GM12873 (cell line): ENCODE measurements around the gene TMEM115.
A peak's percentile ranks its signal among the peaks of the same experiment; 100 is the strongest.

ENCODE experiments used
- TF ChIP-seq, protein P1 (sequence below): IDR thresholded peaks from 2 replicates; pipeline ENCODE4 v1.5.1; 2012; ENCODE audit warnings: low read depth, mild to moderate bottlenecking, moderate library complexity, low read length, control low read depth; ENCODE audit not compliant: insufficient read depth; ENCODE audit errors: missing control alignments

Gene TMEM115

GRCh38 chr3:50323614-50324199, 35.6 kb downstream of the TMEM115 start:
- TF ChIP-seq, protein P1, sequence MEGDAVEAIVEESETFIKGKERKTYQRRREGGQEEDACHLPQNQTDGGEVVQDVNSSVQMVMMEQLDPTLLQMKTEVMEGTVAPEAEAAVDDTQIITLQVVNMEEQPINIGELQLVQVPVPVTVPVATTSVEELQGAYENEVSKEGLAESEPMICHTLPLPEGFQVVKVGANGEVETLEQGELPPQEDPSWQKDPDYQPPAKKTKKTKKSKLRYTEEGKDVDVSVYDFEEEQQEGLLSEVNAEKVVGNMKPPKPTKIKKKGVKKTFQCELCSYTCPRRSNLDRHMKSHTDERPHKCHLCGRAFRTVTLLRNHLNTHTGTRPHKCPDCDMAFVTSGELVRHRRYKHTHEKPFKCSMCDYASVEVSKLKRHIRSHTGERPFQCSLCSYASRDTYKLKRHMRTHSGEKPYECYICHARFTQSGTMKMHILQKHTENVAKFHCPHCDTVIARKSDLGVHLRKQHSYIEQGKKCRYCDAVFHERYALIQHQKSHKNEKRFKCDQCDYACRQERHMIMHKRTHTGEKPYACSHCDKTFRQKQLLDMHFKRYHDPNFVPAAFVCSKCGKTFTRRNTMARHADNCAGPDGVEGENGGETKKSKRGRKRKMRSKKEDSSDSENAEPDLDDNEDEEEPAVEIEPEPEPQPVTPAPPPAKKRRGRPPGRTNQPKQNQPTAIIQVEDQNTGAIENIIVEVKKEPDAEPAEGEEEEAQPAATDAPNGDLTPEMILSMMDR: no peak

DNA sequence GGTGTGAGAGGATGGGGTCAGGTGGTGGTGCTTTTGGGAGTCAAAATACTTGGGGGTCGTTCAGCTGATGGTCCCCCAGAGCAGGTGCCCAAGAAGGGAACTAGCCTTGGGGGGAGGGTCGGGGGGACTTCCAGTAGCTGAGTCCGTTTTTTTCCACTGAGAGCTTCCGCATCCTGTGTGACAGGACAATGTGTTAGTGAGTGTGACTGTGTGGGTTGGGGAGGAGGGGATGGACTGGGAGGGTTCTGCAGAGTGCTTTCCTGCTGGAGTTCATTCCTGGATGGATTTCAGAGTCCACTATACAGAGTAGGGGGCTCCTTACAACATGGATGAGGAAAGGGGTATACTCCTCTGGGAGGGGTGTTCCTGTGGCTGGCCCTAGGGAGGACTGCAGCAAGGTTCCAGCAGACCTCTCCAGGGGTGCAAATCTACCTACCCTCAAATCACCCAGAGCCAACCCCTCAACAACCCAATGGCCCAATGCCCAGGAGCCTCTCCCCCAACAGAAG, 36.2 kb downstream of the TMEM115 start:
- TF ChIP-seq, protein P1: no peak

DNA sequence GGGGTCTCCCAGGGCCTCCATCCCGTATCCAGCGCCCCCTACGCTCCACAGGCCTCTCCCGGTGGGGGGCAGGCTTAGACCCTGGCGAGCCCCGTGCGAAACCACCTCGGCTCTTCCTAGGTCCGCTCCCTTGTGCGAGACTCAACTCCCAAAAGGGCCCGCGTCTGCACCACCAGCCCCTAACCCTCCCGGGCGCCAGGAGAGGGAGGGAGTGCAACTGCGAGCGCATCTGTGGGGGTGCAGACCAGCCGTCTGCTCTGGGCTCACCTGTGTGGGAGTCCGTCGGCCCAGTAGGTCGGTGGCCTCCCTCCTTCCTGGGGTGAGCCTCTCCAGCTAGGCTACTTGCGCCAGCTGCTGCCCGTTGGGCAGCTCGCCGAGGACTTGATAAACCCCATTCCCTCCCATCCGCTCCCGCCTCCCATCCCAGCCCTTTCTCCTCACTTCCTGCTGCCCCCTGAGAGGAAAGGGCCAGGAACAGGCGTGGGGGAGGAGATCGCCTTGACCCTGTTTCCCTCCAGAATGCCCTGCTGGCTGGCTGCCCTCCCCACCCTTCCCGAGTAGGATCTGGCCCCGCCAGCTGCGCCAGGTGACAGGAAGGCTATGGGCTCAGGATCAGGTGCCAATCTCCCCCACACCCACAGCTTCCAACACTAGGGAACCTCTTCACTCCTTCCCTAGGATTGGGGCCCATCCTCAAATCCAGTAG, 36.8 kb downstream of the TMEM115 start, which contains the start of gene HYAL2:
Gene HYAL2 (minus strand): TSS at position 360 of the 706 bp plus-strand sequence. CDS start 2,256 bp downstream, outside the sequence.
- TF ChIP-seq, protein P1: no peak

DNA sequence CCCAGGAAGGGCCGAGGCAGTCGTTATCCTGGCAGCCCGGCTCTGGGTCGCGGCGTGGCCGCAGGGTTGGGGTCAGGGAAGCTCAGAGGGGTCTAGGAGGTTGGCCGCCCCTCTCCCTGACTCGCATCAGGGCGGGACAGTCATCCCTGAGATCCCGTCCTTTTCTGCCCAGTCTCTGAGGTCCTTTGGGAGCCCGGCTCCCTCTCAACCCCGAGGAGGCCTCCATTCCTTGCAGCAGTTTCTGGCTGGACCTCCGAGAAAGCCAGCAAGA, 37.3 kb downstream of the TMEM115 start:
- TF ChIP-seq, protein P1: no peak

DNA sequence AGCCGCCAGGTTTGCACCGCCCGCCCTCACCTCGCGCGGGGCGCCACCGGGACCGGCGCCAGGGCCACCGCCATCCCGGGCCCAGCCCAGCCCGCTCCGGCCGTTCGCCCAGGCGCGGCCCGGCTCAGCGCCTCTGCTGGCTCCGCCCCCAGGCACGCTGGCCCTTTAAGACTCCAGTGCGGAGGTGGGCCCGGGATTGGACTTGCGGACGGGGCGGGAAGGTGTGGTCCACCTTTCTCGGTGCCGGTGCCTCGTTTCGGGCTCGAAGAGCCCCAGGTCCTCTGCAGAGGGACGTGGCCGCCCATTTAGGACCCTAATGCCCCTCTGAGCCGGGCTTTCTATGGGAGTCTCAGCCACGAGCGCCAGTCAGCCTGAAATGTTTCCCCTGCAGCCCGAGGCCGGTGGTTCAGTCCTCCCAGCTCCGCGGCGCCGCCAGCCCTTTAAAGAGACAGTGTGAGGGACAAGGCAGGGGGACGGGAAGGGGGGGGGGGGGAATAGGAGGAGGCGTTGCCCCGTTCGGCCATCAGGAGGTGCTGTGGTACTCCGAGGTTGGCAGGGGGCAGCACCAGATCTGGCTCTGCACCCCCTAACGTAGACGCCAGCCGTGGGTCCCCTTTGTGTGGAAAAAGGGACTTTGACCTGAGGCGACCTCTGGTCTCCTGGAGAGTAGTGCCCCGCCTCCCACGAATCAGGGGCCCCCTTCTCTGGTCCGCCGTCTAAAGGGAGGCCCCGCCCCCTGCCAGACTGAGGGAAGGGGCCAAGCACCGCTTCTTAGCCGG, 37.8 kb downstream of the TMEM115 start:
- TF ChIP-seq, protein P1: peak; percentile 74

DNA sequence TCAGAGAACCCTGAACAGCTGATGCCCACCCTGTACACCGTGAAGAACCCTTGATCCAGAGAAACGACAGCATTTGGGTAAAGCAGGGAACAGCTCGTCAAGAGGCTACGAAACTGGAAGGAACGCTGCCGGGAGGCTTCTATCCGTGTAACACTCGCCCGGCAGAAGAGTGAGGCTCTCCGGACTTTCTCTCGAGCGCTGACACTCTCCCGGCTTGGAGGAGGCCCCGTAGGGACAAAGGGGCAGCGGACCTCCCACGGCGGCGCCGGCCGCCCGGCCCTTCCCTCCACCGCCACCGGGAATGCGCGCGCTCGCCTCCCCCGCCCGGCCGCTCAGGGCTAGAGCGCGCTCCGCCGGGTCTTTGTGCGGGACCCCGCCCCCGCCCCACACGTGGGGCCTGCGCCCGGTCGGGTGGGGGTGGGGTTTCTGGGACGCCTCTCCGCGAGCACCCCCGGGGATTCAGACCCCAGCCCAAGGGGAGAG, 38.4 kb downstream of the TMEM115 start:
- TF ChIP-seq, protein P1: no peak

DNA sequence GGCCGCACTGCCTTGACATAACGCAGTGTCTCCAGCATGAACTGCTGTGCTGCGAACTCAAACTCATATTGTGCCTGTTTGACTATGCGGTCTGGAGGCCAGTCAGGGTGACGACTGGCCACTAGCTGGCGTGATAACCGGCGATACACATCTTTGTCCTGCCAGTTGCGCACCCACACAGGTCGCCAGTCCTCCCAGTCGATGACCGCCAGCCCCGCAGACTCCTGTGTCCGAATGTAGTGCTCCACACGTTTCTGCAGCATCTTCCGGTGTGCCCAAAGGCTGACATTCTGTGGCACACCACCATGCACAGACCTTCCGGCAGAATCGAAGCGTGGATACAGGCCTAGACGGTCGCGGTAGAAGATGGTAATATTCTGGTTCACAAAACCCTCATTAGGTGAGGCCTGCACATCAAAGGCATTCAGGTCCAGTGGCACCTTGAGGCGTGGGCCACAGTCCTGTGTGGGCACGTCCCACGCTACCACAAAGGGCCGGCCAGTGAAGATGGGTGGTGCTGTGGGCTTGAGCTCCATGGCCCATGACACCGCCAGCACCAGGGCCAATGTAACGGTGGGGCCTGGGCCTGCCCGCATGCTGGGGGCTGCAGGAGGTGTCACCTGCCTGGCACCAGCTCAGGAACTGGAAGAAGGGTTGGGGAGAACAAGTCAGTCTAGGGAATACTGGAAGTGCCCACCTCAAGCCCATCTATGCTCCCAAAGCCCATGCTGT, 39.3 kb downstream of the TMEM115 start:
- TF ChIP-seq, protein P1: no peak
